HG02884 (cell line): ENCODE data around the gene PPM1H.
A peak's percentile ranks its signal among the peaks of the same experiment; 100 is the strongest.
"Not testable (repeated sequence)": the region's sequence is repeated elsewhere in the genome, so short reads cannot be mapped to it uniquely, and the experiment has no call there.

Source experiments
- ATAC-seq: cut with Tn5 transposase; IDR thresholded peaks from one replicate; pipeline ENCODE4 v1.9.1; 2021; ENCODE audit warnings: mild to moderate bottlenecking, moderate library complexity; ENCODE audit not compliant: unreplicated experiment

The PPM1H gene

DNA sequence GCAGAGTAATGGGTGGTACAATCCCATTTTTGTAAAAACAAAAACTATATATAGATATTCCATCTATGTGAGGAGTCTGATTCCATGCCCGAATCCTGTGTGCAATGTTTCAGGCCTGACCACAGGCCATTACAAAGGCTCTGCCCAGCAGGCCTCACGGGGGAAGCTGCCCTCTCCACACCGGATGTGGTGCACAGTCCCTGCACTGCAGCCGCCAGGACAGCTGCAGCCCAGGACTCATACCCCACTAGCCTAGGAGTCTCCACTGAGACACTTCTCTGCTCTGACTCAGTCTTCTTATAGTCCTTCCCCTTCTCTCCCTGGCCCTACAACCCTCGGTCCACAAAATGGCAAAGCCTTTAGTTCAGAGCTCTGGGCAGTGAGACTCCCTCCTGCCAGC is 190.4 kb downstream of the PPM1H start:
- peak; percentile 68 for ATAC-seq

DNA sequence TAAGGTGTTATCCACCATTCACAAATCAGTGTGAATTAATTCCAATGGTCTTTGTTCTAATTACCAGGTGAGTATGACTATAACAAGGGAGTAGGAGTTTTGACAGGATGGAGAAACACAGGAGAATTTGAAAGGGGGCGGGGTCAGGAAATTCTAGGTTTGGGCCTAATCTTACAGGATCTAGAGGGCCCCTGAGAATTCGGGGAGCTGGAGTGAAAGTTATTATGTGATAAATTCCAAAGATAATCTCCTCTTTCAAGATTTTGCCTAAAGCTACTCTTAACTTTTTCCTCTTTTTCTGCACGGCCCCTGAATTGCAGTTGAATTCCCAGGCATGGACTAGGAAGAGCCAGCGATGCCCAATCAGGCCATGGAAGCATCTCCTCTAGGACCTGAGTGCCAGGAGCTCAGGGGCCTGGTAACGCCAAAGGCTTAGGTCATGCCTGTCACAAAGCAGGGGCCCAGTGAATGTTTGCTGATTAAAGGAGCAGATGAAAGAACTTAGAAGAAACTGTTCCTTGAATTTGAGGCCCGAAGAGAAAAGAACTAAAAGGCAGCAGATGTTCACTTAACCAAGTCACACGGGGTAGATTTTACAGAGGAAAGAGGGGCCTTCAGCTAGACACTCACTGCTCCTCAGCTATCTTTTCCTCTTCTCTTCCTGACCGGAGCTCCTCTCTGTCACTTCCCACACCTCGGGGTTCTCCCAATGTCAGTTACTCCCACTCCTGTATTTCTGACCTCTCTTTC is 195.5 kb downstream of the PPM1H start:
- no peak for ATAC-seq

- ATAC-seq = no peak
These were observed 196.3 kb downstream of the PPM1H start for GRCh38 chr12:62738616-62739015.

DNA sequence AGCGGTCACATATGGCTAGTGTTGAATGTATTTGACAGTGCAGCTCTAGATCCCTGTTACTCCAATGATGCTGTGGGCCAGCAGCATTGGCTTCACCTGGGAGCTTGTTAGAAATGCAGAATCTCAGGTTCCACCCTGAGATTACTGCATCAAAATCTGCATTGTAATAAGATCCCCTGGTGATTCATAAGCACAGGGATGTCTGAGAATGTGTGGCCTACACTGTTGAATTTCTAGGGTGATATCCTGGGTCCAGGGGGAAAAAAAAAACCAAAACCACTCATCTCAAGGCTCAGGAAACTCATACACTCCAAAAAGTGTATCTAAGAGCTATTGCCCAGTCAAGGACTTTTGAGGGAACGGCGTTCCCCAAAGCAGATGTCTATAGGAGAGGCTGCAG is 196.8 kb downstream of the PPM1H start:
- ATAC-seq = no peak

- ATAC-seq = no peak
These were observed 197.3 kb downstream of the PPM1H start for GRCh38 chr12:62737615-62738014.

GRCh38 chr12:62737188-62737587 is 197.8 kb downstream of the PPM1H start:
- ATAC-seq = no peak

GRCh38 chr12:62736596-62736995 is 198.4 kb downstream of the PPM1H start:
- no peak for ATAC-seq

DNA sequence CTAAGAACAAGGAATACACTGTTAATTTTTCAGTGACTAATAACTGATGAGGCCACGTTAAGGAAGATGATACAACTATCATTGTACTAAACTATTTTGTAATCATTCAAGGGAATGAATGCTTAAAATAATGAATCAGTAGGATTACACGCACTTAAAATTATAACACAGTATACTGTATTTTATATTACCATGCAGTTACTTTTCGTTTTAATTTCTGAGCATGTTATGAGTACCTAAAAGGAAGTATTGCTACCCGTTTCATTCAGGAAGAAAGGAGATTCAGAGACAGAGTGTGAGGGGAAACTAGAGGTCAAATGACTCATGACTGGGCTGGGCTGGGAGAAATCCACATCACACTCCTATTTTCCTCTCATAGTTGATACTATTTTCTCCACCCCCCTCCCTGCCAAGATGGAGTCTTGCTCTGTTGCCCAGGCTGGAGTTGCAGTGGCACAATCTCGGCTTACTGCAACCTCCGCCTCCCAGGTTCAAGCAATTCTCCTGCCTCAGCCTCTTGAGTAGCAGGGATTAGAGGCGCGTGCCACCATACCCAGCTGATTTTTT is 202.0 kb downstream of the PPM1H start:
- ATAC-seq = no peak

DNA sequence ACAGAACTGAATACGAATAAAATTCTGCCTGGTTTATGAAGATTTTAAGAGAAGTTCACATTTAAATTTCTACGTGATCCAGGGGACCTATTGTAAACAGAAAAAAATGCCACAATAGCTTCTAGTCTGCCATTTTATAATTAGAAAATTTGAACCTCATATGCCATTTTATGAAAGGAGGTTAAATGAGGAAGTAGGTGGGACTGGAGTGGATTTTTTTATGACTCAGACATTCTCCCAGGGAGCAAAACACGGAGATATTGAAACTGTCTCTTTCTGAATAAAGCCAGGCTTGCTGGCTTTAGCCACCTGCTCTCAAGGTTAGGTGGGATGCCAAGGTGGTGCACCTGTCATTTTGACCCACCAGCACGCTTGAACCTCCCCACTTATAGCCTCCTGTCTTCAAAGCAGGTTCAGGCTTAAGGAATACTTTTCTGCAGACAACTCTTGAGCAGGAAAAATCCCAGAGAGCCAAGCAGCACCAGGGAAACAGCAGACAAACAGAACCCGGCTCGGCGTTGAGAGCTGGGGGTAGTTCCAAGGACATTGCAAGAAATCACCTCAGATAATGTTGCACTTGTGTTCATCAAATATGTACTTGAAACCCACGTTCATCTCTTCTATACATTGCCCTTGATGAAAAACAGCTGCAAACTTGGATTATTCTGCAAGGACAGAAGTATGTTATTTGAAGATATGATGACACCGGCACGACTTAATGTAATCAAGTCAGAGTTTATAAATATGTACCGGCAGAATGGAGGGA is 203.7 kb downstream of the PPM1H start:
- ATAC-seq = no peak

DNA sequence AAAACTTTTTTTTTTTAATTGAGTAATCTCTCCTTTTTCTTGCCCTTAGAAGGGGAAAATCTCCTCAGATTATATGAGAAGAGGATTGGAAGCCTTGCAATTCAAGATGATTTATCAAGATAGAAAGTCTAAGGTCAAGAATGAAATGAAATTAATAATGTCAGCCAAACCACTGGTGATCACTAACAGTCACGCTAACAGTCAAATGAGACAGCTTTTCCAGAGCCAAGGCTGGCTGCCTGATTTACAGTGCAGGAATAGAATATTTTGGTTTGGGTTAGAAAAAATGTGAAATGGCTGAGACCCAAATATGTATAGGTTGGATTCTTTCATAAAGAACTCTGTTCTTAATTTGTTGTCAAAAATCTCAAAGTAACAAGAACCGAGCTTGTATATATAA is 204.3 kb downstream of the PPM1H start:
- ATAC-seq = no peak

GRCh38 chr12:62729579-62730544 is 205.1 kb downstream of the PPM1H start:
- ATAC-seq = not testable (repeated sequence)

DNA sequence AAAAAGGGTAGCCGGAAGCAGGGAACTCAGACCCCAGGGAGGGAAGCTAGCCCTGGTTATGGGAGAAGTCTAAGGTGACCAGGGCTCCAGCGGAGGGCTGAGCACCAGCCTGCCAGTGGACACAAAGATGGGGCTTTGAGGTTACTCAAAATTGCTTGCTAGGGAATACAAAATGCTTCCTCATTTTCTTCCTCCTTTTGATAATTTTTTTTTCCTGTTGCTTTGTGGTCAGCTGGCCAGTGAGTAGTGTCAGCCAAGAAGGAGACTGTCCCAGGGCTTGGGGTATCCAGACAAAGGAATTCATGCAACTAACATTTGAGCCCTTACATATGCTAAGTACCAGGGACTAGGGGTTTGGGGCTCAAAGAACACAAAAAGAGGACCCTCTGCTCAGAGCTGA is 206.2 kb downstream of the PPM1H start:
- no peak for ATAC-seq

- ATAC-seq = no peak
These were observed 208.4 kb downstream of the PPM1H start for GRCh38 chr12:62726471-62726980.

- no peak for ATAC-seq
These were observed 209.2 kb downstream of the PPM1H start for GRCh38 chr12:62725781-62726180.

DNA sequence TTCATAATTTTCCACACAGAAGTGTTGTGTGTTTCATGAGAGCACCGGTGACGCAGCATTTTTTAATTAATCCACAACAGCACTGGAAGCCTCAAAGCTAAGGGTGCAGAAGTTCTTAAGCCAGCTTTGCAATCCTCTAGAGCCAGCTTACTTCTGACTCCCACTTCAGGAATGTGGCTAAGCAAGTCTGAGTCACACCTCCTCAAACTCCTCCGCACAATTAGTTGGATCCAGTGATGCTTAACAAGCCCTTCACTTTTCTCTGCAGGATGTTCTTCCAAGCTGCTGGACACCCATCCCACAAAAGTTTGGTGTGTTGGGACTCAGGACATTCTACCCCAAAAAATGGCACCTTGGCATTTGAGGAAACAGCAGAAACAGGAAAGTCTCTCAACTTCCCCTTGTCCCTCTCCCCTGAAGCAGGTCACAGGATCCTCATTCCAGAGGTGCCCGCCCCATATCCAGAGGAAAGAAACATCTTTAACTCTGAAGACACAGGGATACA is 210.0 kb downstream of the PPM1H start:
- no peak for ATAC-seq

GRCh38 chr12:62724285-62724684 is 210.7 kb downstream of the PPM1H start:
- no peak for ATAC-seq

DNA sequence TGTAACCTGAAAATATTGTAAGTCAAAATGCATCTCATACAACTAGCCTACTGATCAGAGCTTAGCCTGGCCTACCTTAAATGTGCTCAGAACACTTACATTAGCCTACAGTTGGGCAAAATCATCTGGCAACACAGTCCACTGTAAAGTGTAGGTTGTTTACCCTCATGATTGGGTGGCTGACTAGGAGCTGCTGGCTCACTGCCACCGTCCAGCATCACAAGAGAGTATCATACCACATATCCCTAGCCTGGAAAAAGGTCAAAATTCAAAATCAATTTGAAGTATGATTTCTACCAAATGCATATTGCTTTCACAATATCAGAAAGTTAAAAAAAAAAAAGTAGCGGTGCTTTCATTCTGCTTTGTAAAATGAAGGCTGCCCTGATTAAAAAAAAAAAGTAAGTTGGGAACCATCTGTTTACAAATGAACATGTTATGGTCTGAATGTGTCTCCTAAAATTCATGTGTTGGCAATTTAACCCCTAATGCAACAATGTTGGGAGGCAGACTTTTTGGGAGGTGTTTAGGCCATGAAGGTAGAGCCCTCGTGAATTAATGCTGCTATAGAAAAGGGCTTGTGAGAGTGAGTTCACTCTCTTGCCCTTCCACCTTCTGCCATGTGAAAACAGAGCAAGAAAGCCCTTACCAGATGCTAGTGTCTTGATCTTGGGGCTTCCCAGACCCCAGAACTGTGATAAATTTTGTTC is 211.8 kb downstream of the PPM1H start:
- ATAC-seq = no peak

DNA sequence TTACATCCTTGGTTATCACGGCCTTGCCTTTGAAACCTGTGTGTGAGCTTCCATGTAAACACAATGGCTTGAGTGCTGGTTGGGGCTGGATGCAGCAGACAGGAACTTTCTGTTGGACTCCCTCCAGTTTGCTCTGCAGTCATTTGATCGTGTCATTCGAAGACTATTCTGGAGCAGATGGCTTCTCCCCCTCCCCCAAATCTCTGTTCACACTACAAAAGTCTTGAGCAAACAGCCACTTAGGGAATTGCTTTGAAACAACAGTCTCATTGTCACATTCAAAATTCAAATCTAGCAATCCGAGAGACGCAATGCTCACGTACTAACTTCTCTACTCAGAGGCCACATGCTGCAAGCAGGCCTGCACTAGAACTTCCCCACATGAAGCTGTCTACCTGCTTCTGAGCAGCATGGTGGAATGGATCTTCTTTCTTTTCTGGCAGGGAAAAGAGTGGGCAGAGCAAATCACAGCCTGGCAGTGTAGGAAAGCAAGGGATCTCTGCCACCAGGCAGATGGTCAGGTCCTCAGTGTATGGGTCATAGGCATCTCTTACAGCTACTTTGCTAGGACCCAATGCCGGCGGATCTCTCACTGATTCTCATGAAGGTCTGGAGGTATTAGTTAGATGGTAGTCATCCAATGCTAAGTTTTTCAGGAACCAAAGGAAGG is 214.2 kb downstream of the PPM1H start:
- ATAC-seq = no peak

GRCh38 chr12:62720025-62720424 is 214.9 kb downstream of the PPM1H start:
- no peak for ATAC-seq
